LNCaP clone FGC (cell line): ENCODE data around the gene FKRP.

Source experiments
- DNase-seq: peaks from one replicate; pipeline ENCODE4 v3.0.0-alpha.2; 2011; ENCODE audit warnings: low read depth
- H3K4me3 ChIP-seq: 2 replicates; pipeline ENCODE4 v1.5.1; 2011; ENCODE audit warnings: mild to moderate bottlenecking, low read depth, low read length, control low read depth
- CTCF ChIP-seq: IDR thresholded peaks from 2 replicates; pipeline ENCODE4 v1.5.1; 2012; ENCODE audit warnings: mild to moderate bottlenecking; ENCODE audit not compliant: control insufficient read depth, insufficient read depth; ENCODE audit errors: extremely low read depth

FKRP gene

DNA sequence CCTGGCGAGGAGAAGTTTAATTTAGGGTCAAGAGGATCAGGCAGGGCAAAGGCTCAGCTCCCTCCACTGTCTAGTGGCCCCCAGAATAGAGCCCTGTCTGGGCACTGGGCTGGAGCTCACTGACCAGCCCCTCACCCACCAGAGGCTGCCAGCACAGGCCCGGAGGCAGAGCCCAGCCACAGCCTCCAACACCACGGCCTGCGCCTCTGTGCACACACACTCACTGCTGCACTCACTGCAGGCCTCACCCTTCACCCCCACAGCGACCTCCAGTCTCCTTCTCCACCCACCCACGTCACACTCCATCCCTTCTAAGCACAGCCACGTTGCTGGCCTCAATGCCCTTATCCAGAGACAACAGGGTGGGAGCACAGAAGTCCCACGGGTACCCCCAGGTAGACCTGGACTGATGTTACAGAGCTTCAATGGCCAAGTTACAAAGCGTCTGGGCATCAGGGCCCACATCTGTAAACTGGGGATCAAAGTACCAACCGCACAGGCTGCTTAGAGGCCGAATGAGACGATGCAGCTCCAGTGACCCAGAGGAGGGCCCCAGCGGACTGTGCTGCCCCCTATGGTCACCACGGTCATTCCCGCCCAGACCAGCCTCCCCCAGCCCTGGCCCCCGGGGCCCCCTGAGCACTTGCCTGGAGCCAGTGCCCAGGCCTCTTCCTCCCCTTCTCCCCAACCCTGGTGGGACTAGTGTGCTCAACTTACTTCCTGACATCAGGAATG is 24.4 kb upstream of the FKRP start:
- no peak for DNase-seq
- H3K4me3 ChIP-seq: no peak overlapping the region
- no peak for TF ChIP-seq CTCF

DNA sequence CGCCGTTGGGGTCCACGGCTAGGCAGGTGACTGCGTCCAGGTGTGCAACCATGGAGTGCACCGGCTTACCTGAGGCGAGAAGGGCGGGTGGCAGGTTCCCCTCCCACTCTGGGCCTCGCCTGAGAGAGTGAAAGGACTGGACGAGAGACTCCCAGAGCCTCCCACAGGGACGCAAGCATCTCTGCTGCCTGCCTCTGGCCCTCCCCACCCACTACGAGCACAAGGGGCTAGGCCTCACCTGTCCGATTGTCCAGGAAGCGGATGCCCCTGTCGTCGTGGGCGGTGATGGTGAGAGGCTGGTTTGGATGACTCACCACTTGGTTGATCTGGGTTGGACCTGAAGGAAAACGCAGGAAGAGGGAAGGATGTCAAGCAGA is 23.9 kb upstream of the FKRP start:
- TF ChIP-seq CTCF: no peak
- DNase-seq: no peak
- H3K4me3 ChIP-seq: no peak overlapping the region

DNA sequence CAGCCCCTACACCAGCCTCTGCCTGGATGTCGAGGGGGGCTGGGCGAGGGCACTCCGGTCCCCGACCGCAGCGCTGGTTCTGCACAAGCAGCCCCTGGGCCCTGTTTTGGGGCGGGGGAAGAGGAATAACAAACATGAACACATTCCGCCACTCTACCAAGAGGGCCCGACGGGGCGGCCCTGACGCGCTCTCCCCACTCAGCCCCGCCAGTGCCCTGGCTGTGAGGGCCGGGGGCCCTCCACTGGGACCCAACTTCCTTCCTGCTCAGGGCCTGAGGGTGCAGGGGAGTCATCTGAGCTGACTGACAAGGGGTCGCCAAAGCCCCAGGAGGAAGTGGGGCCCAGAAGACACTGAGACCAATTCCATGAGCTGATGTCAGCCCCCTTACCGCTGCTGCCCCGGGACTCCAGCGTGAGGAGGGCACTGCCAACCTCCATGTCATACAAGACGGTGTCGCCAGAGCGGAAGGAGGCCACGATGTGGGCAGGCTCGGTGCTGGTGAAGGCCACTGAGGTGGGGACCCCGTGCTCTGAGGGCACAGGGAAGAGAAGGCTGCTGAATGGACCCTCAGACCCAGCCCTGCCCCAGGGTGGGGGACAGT is 23.3 kb upstream of the FKRP start:
- H3K4me3 ChIP-seq: no peak overlapping the region
- no peak for DNase-seq
- TF ChIP-seq CTCF: no peak

DNA sequence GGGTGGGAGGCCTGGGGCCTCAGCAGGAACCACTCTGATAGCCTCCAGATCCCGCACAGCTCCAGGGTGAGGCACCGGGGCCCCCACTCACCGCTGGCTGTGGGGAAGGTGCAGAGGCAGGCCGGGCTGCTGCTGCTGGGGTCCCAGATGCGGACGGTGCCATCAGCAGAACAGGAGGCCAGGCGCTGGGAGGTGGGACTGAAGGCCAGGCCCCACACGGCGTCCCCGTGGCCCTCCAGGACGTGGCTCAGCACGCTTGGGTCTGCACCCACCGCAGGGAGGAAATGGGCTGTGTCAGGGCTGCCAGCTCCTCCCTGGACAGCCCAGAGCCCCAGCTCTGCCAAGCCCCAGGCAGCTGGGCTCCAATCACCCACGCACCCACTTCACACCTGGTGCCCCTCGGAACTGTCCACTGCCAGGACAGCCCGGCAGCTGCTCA is 22.8 kb upstream of the FKRP start:
- TF ChIP-seq CTCF: no peak

GRCh38 chr19:46723471-46723870 is 22.4 kb upstream of the FKRP start:
- no peak for DNase-seq
- no peak for TF ChIP-seq CTCF
- H3K4me3 ChIP-seq: no peak overlapping the region

More for the DNA sequence above, 22.8 kb upstream of the FKRP start:
- no peak for DNase-seq
- no peak overlapping the region for H3K4me3 ChIP-seq

- DNase-seq: no peak
- no peak for TF ChIP-seq CTCF
- H3K4me3 ChIP-seq: no peak overlapping the region
Observed at GRCh38 chr19:46724468-46724867, 21.4 kb upstream of the FKRP start.
